Fibroblast of lung (primary cell): ENCODE measurements around the gene CYTH4. TPM values are rescaled to one million over a fixed set of nuclear protein-coding genes. Genes with fewer than 3 reads are reported as not detected.

Source experiments
- DNase-seq, 2 donors: peaks; one replicate each; pipeline versions ENCODE4 v3.0.0 to v3.0.0-alpha.2; 2010; ENCODE audit warnings: low read depth in 2 of 2
- H2AFZ ChIP-seq: 2 replicates; pipeline ENCODE4 v1.5.1; 2012; ENCODE audit warnings: low read length, control low read depth, inconsistent platforms
- H3K27ac ChIP-seq: 2 replicates; pipeline ENCODE4 v1.5.1; 2011; ENCODE audit warnings: low read length, control low read depth; ENCODE audit not compliant: insufficient read depth
- H3K27me3 ChIP-seq: 2 replicates; pipeline ENCODE4 v1.5.1; 2011; ENCODE audit warnings: mild to moderate bottlenecking, low read length; ENCODE audit not compliant: control insufficient read depth, insufficient read depth
- H3K36me3 ChIP-seq: 2 replicates; pipeline ENCODE4 v1.5.1; 2011; ENCODE audit warnings: low read length; ENCODE audit not compliant: control insufficient read depth, insufficient read depth
- H3K4me1 ChIP-seq: 2 replicates; pipeline ENCODE4 v1.5.1; 2011; ENCODE audit warnings: low read length; ENCODE audit not compliant: control insufficient read depth, insufficient read depth; ENCODE audit errors: extremely low read depth
- H3K4me2 ChIP-seq: 2 replicates; pipeline ENCODE4 v1.5.1; 2011; ENCODE audit warnings: low read length, control low read depth; ENCODE audit not compliant: insufficient read depth; ENCODE audit errors: extremely low read depth
- H3K4me3 ChIP-seq, 4 experiments: fragments of 200-600 bp in 1 of 4; sonication (generic) in 1 of 4; replicated peaks in 1 of 4; 2 replicates each; pipeline ENCODE4 v1.5.1; 2011 to 2016; ENCODE audit warnings: low read length in 4 of 4, low read depth in 3 of 4, mild to moderate bottlenecking in 3 of 4, control low read depth in 2 of 4, inconsistent platforms in 1 of 4, mixed read lengths in 1 of 4; ENCODE audit not compliant: insufficient read depth in 1 of 4; ENCODE audit errors: control extremely low read depth in 1 of 4
- H3K79me2 ChIP-seq: 2 replicates; pipeline ENCODE4 v1.5.1; 2012; ENCODE audit warnings: mild to moderate bottlenecking, low read length, inconsistent platforms; ENCODE audit not compliant: control insufficient read depth, insufficient read depth
- H3K9ac ChIP-seq: 2 replicates; pipeline ENCODE4 v1.5.1; 2011; ENCODE audit warnings: mild to moderate bottlenecking, low read length, control low read depth; ENCODE audit not compliant: insufficient read depth
- H3K9me3 ChIP-seq: 2 replicates; pipeline ENCODE4 v1.5.1; 2012; ENCODE audit warnings: low read depth, low read length; ENCODE audit not compliant: control insufficient read depth, insufficient read depth
- H4K20me1 ChIP-seq: 2 replicates; pipeline ENCODE4 v1.5.1; 2011; ENCODE audit warnings: low read length; ENCODE audit not compliant: control insufficient read depth, insufficient read depth; ENCODE audit errors: extremely low read depth
- CTCF ChIP-seq, 2 donors: IDR thresholded peaks in 1 of 2; conservative IDR thresholded peaks in 1 of 2; 1 replicate in 1 of 2; 2 replicates in 1 of 2; pipeline ENCODE4 v1.5.1; 2011 to 2012; ENCODE audit warnings: low read length in 2 of 2, control low read depth in 1 of 2, inconsistent platforms in 1 of 2, low read depth in 1 of 2, mild to moderate bottlenecking in 1 of 2
- EZH2 ChIP-seq: IDR thresholded peaks from 2 replicates; pipeline ENCODE4 v1.5.1; 2012; ENCODE audit warnings: low read length, control low read depth, mild to moderate bottlenecking; ENCODE audit errors: missing control alignments
- polyA plus RNA-seq, 2 donors: library from polyadenylated mRNA; depleted of rRNA in 1 of 2; stranded (reverse) in 1 of 2; unstranded in 1 of 2; fragments of >200 nt; gene quantifications; 2 replicates each; pipeline ENCODE4 v1.2.1, GENCODE V29; 2011 to 2012; ENCODE audit warnings: missing spikeins in 1 of 2
- total RNA-seq: library from RNA; depleted of rRNA; stranded (reverse); fragments of >200 nt; gene quantifications from 2 replicates; pipeline ENCODE4 v1.2.1, GENCODE V29; 2014

Gene CYTH4
- total and polyA plus RNA-seq, 2 donors (not counting 1 experiment from before 2014, with no cell fraction given) = under 0.01 TPM; not detected in 1

DNA sequence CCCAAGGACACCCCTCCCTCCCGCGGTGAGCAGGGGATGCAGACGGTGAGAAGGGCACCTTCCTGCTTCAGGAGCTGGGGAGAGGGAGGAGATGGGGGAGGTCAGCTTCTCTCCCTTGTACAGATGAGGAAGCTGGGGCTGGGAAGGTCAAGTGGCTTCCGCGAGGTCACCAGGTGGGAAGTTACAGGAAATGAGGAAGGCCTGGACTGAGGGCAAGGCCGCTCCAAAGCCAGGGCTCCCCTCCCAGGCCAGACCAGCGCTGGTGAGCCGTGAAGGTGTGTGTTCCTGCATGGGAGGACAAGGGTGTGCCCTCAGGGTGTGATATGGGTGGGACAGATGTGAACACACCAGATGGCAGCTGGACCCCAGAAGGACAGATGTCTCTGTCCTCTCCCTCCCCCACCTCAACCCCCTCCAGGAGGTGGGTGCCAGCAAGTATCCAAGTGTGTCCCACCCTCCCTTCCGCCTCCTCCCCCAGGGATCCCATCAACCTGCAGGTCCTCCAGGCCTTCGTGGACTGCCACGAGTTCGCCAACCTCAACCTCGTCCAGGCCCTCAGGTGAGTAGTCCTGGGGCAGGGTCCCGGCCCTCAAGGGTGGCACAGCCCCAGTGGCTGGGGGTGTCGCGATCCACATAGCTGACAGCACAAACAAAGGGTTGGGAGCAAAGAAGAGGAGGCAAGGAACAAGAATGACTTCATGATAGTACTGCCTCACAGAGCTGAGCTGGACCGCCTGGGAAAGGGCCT, 16.6 kb downstream of the CYTH4 start:
- no peak overlapping the region for H2AFZ ChIP-seq
- no peak overlapping the region for H3K27ac ChIP-seq
- peaks cover 6% of the 10 kb centered on the region for H3K4me1 ChIP-seq
- no peak for DNase-seq
- H3K36me3 ChIP-seq = no peaks in the 10 kb centered on the region
- no peak overlapping the region for H3K4me2 ChIP-seq
- no peaks in the 10 kb centered on the region for H3K79me2 ChIP-seq
- peaks cover 2% of the 10 kb centered on the region for H3K27me3 ChIP-seq
- no peak overlapping the region for H3K9ac ChIP-seq
- no peak overlapping the region for H3K4me3 ChIP-seq
- H4K20me1 ChIP-seq = no peaks in the 10 kb centered on the region
- no peaks in the 10 kb centered on the region for H3K9me3 ChIP-seq
- no peak for TF ChIP-seq CTCF (conservative IDR thresholded peaks at IDR 0.05 in 1 of 2, IDR thresholded peaks at IDR 0.05 in 1 of 2; ENCODE audit: low read depth in 1 of 2, low read length in 2 of 2)
- TF ChIP-seq EZH2 = no peak

DNA sequence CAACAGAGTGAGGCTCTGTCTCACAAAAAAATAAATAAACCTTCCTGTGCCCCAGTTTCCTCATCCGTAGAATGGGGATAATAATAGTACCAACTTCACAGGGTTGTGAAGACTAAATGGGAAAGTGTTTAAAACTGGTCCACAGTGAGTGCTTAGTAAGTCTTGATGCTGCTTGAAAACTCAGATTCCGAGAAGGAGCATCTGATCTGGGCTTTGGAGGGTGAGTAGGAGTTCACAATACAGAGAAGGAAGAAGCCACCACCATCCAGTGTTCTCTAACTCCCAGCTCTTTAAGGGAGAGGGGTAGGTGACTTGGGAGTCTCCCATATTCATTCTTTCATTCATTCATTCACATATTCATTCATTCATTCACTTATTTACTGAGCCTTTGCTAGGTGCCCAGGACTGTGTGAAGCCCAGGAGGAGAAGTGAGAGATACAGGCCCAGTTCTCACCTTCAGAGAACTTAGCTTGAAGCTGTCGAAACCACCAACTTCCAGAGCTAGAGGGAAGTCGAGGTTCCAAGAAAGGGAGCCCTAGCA, 17.7 kb downstream of the CYTH4 start:
- no peak overlapping the region for H3K4me2 ChIP-seq
- peaks cover 17% of the 10 kb centered on the region for H3K4me1 ChIP-seq
- no peak for DNase-seq
- H3K79me2 ChIP-seq = no peaks in the 10 kb centered on the region
- no peak overlapping the region for H3K4me3 ChIP-seq
- no peaks in the 10 kb centered on the region for H4K20me1 ChIP-seq
- H3K36me3 ChIP-seq = no peaks in the 10 kb centered on the region
- TF ChIP-seq CTCF (conservative IDR thresholded peaks at IDR 0.05 in 1 of 2, IDR thresholded peaks at IDR 0.05 in 1 of 2; ENCODE audit: low read depth in 1 of 2, low read length in 2 of 2) = no peak
- TF ChIP-seq EZH2 = no peak
- H3K27me3 ChIP-seq = peaks cover 2% of the 10 kb centered on the region
- no peaks in the 10 kb centered on the region for H3K9me3 ChIP-seq
- no peak overlapping the region for H2AFZ ChIP-seq
- H3K9ac ChIP-seq = no peak overlapping the region
- no peak overlapping the region for H3K27ac ChIP-seq

DNA sequence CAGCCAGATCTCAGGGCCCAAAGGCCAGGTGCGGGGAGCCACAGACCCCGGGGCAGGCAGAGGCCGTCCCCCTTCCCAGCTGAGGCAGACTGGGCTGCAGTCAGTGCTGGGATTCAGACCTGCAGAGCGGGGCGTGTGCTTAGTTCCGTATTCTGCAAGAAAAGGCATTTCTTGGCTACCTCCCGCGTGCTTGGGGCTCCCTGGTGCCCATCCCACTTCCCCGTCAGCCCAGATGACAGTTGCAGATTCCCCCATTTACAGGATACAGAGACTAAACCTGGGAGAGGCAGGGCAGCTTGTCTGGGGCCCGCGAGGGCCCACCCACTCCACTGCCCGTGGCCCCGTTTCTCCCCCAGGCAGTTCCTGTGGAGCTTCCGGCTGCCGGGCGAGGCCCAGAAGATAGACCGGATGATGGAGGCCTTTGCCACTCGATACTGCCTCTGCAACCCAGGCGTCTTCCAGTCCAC, 18.3 kb downstream of the CYTH4 start:
- H3K27me3 ChIP-seq = peaks cover 2% of the 10 kb centered on the region
- no peak overlapping the region for H3K27ac ChIP-seq
- H3K4me1 ChIP-seq = peaks cover 17% of the 10 kb centered on the region
- no peak overlapping the region for H3K4me3 ChIP-seq
- TF ChIP-seq EZH2 (no peak), CTCF (conservative IDR thresholded peaks at IDR 0.05 in 1 of 2, IDR thresholded peaks at IDR 0.05 in 1 of 2; ENCODE audit: low read depth in 1 of 2, low read length in 2 of 2) (no peak)
- H3K9me3 ChIP-seq = no peaks in the 10 kb centered on the region
- no peak overlapping the region for H3K9ac ChIP-seq
- H3K79me2 ChIP-seq = no peaks in the 10 kb centered on the region
- no peak overlapping the region for H3K4me2 ChIP-seq
- H2AFZ ChIP-seq = no peak overlapping the region
- H3K36me3 ChIP-seq = no peaks in the 10 kb centered on the region
- no peaks in the 10 kb centered on the region for H4K20me1 ChIP-seq
- DNase-seq = no peak
